ENCODE results near the gene CRLF3.
"Not testable (repeated sequence)": the region's sequence is repeated elsewhere in the genome, so short reads cannot be mapped to it uniquely, and the experiment has no call there.

DNA sequence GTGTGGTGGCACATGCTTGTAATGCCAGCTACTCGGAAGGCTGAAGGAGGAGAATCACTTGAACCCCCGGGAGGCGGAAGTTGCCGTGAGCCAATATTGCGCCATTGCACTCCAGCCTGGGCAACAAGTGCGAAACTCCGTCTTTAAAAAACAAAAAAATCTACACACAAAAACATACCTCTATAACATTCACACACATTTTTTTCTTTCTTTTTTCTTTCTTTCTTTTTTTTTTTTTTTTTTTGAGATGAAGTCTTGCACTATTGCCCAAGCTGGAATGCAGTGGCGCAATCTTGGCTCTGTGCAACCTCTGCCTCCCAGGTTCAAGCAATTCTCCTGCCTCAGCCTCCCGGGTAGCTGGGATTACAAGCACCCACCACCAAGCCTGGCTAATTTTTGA is 9.6 kb downstream of the CRLF3 start:
- TF ChIP-seq, protein P1, sequence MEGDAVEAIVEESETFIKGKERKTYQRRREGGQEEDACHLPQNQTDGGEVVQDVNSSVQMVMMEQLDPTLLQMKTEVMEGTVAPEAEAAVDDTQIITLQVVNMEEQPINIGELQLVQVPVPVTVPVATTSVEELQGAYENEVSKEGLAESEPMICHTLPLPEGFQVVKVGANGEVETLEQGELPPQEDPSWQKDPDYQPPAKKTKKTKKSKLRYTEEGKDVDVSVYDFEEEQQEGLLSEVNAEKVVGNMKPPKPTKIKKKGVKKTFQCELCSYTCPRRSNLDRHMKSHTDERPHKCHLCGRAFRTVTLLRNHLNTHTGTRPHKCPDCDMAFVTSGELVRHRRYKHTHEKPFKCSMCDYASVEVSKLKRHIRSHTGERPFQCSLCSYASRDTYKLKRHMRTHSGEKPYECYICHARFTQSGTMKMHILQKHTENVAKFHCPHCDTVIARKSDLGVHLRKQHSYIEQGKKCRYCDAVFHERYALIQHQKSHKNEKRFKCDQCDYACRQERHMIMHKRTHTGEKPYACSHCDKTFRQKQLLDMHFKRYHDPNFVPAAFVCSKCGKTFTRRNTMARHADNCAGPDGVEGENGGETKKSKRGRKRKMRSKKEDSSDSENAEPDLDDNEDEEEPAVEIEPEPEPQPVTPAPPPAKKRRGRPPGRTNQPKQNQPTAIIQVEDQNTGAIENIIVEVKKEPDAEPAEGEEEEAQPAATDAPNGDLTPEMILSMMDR (IDR thresholded peaks at IDR 0.05; ENCODE audit: insufficient read depth, low read length, poor library complexity, severe bottlenecking): not testable (repeated sequence)
- TF ChIP-seq EZH2phosphoT487 (conservative IDR thresholded peaks at IDR 0.05; ENCODE audit: low read length): not testable (repeated sequence)
